HG03575 (cell line): Measurements from ENCODE around the gene RBBP5.
A peak's percentile ranks its signal among the peaks of the same experiment; 100 is the strongest.
"Not testable (repeated sequence)": the region's sequence is repeated elsewhere in the genome, so short reads cannot be mapped to it uniquely, and the experiment has no call there.

ENCODE experiments used
- ATAC-seq: cut with Tn5 transposase; IDR thresholded peaks from one replicate; pipeline ENCODE4 v1.9.1; 2021; ENCODE audit not compliant: unreplicated experiment, insufficient number of reproducible peaks, low FRiP score; ENCODE audit errors: extremely low read depth

RBBP5 gene, protein sequence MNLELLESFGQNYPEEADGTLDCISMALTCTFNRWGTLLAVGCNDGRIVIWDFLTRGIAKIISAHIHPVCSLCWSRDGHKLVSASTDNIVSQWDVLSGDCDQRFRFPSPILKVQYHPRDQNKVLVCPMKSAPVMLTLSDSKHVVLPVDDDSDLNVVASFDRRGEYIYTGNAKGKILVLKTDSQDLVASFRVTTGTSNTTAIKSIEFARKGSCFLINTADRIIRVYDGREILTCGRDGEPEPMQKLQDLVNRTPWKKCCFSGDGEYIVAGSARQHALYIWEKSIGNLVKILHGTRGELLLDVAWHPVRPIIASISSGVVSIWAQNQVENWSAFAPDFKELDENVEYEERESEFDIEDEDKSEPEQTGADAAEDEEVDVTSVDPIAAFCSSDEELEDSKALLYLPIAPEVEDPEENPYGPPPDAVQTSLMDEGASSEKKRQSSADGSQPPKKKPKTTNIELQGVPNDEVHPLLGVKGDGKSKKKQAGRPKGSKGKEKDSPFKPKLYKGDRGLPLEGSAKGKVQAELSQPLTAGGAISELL

DNA sequence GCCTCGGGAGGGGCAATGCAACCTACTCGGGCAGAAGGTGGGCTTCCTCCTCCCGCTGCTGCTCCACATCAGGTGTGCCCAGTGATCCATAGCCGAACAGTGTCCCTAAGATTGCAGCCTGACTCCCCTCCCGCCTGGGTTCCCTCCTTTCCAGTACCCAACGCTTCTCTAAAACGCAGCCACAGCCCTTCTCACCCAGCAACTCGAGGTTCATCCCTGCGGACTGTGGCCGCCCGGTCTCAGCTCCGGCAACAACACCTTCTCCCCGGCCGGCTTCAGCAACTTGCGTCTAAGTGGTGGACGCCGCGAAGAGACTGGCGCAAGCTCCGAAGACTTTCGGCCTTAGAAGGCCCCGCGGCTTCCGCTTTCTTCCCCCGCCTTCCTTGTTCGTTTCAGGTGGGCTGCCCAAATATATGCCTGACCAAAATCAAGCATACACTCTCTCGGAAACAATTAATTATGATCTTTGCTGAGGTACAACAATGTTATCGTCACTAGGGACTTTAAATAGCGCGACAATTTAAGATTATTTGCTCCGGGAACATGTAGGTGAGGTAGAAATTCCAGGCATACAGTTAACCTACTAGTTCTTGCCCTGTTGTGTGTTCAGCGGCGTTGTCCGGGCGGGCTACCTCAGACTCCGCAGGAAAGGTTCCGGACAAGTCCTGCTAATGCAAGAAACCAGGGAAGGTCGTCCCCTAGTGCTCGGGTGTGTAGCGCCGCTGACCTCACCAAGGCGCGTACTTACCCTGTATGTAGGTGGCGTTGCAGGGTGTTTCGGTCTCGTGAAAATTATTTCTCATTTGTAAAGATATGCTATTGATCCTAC, at the start of gene RBBP5:
Gene RBBP5, minus strand, starts transcription at position 319 of the 829 bp plus-strand sequence. Its CDS starts 105 bp downstream, at position 214.
- peak; percentile 53 for ATAC-seq

DNA sequence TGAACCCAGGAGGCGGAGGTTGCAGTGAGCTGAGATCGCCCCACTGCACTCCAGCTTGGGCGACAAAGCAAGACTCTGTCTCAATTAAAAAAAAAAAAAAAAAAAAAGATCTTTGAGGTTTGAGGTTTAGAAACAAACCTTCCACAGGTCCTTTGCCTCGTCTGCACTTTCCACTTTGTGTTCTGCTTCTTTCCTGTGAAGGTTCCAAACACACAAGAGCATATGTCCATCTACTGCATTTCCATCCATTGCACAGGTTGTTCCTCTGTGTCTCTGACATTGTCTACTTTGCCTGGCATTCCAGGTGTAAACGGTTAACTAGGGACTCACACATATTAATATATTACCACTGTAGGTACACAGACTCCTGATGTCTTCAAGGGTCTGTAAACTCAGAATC, 49.6 kb upstream of the RBBP5 start:
- no peak for ATAC-seq

DNA sequence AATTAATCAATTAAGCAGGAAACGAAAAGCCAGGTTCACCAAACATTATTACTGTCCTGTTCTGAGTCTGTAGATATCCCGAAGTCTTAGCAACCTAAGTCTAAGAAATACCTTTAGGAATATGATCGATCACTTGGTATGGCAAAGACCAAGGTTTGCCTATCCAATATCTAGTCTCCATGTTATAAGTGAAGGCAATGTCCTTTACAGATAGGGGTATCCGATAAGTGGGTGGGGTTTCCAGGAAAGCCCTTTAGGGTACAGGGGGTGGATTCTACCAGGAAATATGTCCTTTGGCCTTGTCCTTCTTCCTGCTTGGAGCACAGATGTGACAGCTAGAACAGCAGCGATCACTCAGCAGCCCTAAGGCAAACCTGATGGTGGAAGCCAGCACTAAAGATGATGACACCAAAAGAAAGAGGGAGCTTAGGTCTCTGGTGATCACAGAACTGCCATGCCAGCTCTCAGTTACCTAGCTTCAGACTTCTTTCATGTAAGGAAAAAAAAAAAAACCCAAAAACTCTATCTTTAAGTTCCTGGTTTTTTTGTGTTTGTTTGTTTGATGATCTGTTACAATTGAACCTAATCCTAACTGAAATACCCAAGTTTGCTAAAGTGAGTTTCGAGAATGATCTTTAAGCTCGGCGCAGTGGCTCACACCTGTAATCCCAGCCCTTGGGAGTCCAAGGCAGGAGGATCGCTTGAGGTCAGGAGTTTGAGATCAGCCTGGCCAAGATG, 48.9 kb upstream of the RBBP5 start:
- ATAC-seq = no peak

DNA sequence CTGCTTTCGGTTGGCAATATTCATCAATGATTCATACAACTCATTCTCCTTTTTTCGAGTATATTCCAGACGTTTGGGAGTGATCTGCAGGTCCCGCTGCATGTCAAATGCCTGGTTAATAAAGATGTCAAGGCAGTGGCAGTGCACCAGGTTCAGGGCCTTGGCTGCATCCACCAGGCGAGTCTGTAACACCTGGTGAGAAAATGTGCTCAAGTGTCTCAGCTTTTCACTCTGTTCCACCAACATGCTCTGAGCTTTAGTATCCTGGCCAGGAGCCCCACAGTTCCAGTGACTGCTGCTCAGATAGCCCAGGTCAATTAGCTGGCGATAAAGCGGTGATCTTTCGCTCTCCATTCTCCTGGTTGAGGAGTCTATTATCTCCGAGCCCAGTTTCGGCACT, 47.5 kb upstream of the RBBP5 start:
- no peak for ATAC-seq

- ATAC-seq = no peak
These were observed 46.5 kb upstream of the RBBP5 start for GRCh38 chr1:205168291-205168690.

DNA sequence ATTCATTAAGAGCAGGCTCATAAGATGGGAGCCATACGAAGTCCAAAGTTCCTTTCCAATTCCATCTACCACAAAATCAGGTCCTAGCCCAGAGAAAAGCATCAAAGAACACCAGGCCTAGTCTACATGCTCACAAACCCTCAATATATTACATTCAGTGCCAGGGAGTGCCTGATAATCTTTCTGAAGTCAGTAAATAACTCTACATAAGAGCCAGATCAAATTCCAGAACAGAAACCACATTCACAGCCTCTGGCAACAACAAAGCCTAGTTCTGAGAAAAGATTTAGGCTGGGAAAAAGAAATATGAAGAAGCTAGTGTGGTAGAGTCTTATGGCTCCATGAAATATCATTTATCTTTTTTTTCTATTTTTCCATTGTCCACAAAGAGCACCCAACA, 40.5 kb upstream of the RBBP5 start:
- no peak for ATAC-seq

- no peak for ATAC-seq
These were observed 39.3 kb upstream of the RBBP5 start for GRCh38 chr1:205161076-205161475.

DNA sequence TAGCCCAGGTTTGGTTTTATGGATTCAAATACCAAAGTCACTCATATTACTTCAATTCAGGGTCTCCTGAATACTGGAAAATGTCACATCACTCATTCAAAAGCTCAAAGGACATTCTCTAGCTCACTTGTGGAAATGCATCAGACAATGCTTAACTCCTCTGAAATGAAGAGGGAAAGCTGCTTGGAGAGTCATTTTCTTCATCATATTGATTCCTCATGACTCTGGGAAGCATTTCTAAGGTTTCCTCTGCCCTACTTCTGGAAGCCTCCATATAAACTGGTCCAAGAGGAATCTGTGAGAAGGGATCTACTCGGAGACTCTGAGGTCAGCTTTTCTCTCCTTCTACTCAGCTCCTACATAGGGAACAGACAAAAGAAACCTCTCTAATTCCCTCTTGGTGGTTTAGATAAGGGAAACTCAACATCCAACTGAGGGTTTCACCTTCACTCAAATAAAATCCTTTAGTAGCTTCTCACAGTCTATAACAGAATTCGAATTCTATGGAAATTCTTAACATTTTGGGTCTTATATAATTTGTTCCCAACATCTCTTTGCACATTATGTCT, 36.4 kb upstream of the RBBP5 start:
- ATAC-seq = no peak

GRCh38 chr1:205155665-205156377, 34.0 kb upstream of the RBBP5 start:
- not testable (repeated sequence) for ATAC-seq

GRCh38 chr1:205152505-205152904, 30.7 kb upstream of the RBBP5 start:
- ATAC-seq = no peak

DNA sequence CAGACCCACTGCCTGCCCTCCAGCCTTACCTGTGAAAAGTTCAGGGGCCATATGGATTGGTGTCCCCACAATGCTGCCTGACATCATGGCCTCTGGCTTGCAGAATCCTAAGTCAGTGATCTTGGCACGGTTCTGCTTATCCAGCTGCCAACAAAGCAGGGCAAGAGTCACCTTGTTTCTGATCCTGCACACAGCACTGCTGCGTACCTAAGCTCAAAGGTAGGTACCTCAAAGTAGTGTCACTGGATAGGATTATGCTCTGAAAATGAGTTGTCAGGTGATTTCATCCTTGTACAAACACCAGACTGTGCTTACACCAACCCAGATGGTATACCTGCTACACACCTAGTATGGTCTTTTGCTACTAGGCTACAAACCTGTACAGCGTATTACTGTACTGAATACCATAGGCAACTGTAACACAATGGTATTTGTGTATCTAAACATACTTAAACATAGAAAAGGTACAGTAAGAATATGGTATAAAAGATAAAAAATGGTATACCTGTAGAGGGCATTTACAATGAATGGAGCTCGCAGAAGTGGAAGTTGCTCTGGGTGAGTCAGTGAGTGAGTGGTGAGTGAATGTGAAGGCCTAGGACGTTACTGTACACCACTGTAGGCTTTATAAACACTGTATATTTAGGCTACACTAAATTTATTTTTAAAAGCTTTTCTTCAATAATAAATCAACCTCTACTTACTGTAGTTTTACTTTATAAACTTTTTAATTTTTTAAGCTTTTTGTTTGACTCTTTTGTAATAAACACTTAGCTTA, 29.1 kb upstream of the RBBP5 start:
- ATAC-seq = no peak

GRCh38 chr1:205147191-205147835, 25.5 kb upstream of the RBBP5 start:
- no peak for ATAC-seq

DNA sequence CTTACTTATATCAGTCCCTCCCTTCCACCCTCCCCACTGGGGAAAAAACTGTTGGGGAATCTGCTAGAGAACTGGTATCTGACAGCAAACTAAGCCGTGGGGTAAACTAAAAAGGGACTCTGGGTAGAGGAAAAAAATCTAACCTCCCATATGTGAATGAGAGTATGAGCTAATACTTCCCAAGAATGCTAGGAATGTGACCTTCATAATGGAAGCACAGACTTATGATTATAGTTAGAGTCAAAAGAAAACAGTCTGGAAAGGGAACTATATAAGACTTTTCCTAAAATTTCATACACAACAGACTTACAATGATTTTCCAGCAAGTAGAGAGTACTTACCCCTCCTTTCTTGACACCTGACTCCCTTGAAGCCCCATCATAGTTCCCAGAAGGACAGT, 23.0 kb upstream of the RBBP5 start:
- no peak for ATAC-seq

DNA sequence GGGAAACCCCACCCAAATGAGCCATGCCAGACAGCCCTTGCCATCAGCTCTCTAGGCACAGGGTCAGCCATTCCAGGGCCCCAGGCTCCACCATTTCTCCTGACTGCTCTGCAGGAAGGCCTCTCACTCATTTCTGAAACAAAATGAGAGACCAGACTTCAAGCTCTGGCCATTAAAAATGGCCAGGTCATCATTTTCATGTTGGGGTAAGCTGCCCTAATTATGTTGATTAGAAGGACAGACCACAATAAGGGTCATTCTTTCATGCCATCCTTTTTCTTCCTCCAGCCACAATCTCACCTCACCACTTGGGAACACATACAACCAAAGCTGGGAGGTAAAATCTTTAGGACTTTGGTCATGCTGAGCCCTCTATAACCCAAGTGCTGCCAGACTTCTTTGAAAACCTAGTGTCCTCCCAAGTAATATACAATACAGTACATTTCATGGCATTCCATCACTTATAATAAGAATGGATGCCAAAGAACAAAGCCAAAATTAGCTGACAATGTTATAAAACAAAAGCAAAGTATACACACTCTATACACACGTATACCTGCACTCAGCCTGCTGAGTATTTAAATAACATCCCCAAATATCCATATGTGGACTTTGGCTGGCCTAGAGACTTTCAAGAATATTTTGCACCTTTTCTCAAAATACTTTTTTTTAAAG, 22.4 kb upstream of the RBBP5 start:
- no peak for ATAC-seq

DNA sequence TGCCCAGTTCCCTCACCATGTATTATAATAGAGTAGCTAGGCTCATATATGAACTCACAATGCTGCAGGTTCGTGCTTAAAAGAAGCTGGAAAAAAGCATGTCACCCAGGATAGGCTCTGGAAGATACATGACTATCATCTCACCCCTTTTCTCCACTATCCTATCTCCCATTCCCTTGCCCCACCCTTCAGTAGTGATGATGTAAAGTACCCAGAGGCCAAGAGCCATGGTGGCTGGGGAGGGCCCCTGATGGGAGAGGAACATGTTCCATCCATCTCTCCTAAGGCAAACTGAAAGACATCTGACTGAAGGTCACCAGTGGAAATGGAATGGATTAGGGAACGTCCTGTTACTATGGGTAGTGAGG, 20.3 kb upstream of the RBBP5 start:
- ATAC-seq = no peak

GRCh38 chr1:205141236-205142101, 19.7 kb upstream of the RBBP5 start:
- ATAC-seq = no peak
